Posterior vena cava (tissue), 2 donors: Measurements from ENCODE around the gene USP35. TPM values are rescaled to one million over a fixed set of nuclear protein-coding genes. Genes with fewer than 3 reads are reported as not detected.
"Not testable (repeated sequence)": the region's sequence is repeated elsewhere in the genome, so short reads cannot be mapped to it uniquely, and the experiment has no call there.

Source experiments
- DNase-seq: peaks from one replicate; pipeline ENCODE4 v3.0.0-alpha.2; 2020; ENCODE audit warnings: low spot score
- intact Hi-C, 2 donors: fragments of 100-400 bp; cut with DNase I; formaldehyde crosslinking; loops; one replicate each; pipeline versions ENCODE4 v1.14.1 to v1.14.2; 2022 to 2023
- total RNA-seq, 2 donors: library from RNA; stranded (reverse); fragmentation: NEBNext Ultra II Directional; extraction: Animal tissue kit (Norgen Biotek cat#: 25700); gene quantifications; one replicate each; pipeline ENCODE4 v1.2.1, GENCODE V29; 2021
- donor health status: DM: yes; HTN: yes; CAD: no.
- donor health status: DM: yes; HTN: yes; CAD: no.

USP35 gene
- total RNA-seq, 2 donors from 2014 or later = 12.8 to 14.1 TPM

DNA sequence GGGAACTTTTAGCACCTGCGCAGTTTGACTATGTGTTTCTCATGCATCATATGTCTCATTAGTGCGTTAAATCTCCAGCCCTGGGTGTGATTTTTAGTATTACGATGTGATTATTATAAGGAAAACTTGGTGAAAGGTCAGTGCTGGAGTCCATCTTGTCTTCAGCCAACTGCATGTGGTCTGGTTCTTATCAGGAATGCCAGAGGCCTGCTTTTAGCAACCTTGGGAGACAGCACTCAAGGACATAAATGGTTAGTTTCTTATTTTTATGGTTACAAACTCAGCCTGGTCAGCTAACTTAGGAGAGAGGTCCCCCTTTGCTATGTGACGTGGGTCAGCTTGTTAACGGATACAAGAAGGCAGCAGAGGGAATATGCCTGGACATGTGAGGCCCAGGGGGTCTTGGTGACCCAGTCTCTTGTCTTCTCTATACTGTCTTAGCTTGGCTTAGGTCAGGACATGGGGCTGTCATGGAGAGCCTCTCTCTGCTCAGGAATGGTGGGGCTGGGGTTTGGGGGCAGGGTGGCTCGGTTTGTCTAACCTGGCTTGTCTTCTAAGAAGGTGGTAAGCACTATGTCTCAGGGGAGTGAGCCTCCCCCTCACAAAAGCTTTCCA, 21.8 kb upstream of the USP35 start:
- intact Hi-C loops = no loop called here
- peak; percentile 25 for DNase-seq

DNA sequence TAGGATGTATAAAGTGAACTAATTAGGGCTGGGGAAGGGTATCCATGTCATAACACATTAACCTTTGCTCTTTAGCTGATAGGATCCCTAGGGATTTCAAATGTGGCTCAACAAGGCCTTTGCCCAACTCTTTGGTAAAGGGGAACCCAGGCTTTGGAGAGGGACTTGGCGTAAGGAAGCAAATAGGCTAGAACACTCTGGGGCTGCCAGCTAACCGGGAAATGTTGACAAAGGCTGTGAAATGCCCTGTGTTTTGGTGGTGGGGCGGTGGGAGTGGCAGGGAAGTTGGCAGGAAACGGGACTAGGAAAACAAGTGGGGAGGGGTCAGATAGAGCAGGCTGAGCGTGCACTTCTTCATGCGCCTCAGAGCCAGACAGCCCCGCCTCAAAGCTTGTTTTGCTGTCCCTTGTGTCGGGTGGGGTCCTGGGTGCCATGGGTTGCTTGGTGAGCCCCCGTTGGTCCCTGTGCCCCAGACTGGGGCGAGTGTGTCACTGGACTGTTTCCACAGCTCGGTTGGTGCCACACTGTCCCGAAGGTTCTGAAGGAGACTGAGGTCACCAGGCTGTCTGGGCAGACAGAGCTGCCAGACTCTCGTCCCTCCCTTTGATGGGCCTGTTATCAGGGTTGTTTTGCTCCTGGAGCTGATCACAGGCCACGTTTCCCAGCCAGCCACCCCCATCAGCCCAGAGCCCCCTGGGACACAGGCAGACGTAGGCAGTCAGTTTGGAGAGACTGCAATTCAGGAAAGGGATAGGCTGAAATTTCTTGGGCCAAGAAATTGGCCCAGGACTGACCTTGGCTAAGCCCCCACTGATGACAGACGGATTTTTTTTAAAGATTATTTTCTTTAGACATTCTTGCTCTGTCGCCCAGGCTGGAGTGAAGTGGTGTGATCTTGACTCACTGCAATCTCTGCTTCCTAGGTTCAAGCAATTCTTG, 19.9 kb upstream of the USP35 start:
- intact Hi-C loops = no loop called here
- DNase-seq = peak; percentile 97

DNA sequence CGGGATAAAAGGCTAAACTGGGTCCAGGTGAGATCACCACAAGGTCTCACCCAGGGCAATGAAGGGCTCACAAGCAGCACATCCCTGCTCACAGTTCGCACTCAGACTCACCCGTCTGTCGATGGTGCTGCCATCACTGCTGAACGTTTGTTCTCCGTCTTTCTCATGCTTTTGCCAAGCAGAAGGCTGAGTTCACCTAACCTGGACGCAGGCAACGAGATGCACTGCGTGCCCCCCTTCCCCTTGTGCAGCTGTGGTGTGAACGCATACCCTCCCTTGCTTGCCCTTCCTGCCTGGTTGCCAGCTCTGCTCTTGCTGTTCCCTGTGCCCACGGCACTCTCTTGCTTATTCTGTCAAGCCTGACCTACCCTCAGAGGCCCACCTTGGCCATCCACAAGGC, 18.3 kb upstream of the USP35 start:
- peak; percentile 53 for DNase-seq
- intact Hi-C loops = no loop called here

DNA sequence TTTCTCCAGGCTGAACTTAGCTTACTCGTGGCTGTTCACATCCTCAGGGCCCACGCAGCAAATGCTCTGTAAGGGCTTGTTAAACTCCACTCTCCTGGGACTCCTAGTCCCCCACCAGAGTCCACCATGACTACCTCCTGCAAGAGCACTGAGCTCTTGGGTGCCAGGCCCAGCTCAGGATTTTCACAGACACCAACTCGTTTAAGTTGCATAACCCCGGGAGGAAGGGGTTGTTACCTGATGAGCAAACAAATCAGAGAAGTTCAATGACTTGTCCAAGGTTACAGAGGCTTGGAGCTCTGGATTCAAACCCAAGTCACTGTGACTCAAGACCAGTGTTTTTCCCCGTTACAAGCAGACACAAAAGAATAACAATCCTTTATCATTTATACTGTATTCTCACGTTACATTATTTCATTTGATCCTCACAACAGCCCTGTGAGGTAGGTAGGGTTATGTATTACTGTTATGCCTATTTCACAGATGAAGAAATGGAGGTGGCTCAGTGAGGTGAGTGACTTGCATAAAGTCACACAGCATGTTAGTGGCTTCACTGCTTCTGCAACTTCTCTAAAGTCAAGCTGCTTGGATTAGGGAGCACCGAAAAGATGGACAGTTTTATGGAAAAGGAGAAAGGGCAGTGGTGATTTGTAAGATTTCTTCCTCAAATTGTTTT, 17.7 kb upstream of the USP35 start:
- peak; percentile 50 for DNase-seq
- intact Hi-C loops = no loop called here

DNA sequence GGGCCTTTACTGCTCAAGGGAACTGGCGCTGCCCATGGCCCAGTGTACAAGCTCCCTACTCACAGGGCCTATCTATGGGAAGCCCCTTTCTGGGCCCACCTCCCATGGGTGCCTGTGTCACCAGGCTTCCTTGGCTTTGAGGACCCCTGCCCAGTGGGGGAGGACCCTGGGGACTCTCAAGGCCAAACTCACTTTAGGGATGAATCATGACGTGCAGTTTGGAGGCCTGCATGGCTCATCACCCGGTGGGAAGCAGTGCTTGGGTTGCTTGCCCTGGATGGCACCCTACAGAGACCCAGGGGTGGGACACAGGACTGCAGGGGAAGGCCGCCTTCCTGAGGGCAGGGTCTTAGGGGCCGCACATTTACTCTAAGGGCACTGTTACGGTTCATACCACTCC, 16.8 kb upstream of the USP35 start:
- intact Hi-C loops = no loop called here
- DNase-seq = peak; percentile 37

DNA sequence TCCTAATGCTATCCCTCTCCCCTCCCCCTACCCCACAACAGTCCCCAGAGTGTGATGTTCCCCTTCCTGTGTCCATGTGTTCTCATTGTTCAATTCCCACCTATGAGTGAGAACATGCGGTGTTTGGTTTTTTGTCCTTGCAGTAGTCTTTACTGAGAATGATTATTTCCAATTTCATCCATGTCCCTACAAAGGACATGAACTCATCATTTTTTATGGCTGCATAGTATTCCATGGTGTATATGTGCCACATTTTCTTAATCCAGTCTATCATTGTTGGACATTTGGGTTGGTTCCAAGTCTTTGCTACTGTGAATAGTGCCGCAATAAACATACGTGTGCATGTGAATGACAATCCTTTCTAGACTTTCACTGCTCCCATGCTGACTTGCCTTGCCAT, 12.9 kb upstream of the USP35 start:
- DNase-seq = not testable (repeated sequence)
- intact Hi-C loops = loop anchor here in 1 of 2 donors (5.0 kb wide), 1 partner anchor 1899 kb away; no protein-coding TSS in a partner anchor

DNA sequence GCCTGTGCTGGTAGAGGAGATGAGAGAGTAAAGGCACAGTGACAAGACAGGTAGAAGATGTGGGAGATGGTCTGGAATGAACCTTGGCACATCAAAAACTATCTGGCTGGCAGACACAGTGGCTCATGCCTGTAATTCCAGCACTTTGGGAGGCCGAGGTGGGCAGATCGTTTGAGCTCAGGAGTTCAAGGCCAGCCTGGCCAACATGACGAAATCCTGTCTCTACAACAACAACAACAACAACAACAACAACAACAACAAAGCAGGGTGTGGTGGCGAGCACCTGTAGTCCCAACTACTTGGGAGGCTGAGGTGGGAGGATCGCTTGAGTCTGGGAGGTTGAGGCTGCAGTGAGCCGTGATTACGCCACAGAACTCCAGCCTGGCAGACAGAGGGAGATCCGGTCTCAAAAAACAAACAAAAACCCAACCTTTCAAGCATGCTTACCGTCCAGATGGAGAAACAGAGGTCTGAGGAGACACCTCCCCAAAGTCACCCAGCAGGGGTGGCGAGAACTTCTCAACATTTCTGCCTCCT, 12.0 kb upstream of the USP35 start:
- peak; percentile 30 for DNase-seq
- intact Hi-C loops = loop anchor here in 1 of 2 donors (5.0 kb wide), 1 partner anchor 1899 kb away; no protein-coding TSS in a partner anchor

DNA sequence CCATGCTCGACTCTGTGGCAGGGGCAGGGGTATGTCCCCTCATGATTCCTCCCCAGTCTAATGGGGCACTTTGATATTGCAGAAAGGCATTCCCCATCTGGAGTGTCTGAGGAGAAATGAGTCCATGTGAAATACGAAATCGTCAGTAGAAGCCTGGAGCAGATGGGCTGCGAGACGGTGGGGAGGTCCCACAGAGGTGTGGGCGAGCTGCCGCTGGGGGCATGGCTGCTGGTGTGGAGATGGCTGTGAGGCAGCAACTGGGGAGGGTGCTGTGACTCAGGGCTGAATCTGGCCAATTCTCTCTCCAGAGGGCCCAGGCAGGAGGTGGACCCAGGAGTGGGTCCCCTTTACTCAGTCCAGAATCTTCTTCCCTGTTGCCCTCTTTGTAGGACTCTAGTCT, 11.5 kb upstream of the USP35 start:
- DNase-seq = no peak
- intact Hi-C loops = loop anchor here in 1 of 2 donors (5.0 kb wide), 1 partner anchor 1900 kb away; no protein-coding TSS in a partner anchor

DNA sequence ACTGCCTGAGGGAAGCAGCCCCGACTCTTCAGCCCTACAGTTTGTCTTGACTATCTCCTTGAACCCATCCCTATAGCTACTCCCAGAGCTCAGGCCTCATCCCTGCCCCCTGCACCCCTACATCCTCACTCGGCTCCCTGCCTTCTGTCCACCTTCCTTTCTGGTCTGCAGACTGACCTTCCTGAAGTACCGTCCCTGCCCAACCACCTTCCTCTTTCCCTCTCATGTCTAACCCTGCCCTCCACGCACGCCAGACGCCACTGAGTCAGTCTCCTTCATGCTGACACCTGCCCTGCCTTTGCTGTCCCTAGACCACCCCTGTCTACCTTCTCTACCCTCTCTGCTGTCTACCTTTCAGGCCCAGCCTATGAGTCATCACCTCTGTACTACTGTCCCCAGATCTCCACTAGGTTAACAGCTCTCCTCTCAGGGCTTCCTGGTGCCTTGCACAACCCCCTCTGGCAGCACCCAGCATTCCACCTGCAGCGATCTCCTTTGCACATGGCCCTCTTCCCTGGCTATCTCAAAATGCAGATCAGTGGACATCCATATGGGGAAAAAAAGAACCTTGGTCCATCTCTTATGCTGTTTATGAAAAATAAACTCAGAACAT, 9.2 kb upstream of the USP35 start:
- intact Hi-C loops = loop anchor here in 1 of 2 donors (5.0 kb wide), 1 partner anchor 1902 kb away; no protein-coding TSS in a partner anchor
- DNase-seq = no peak

DNA sequence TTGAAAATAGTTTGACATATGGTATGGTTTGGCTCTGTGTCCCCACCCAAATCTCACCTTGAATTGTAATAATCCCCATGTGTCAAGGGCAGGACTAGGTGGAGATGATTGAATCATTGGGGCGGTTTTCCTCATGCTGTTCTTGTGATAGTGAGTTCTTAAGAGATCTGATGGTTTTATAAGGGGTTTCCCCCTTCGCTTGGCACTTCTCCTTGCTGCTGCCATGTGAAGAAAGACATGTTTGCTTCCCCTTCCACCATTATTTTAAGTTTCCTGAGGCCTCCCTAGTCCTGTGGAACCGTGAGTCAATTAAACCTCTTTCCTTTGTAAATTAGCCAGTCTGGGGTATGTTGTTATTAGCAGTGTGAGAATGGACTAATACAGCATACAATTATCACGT, 8.0 kb upstream of the USP35 start:
- intact Hi-C loops = no loop called here
- DNase-seq = no peak

DNA sequence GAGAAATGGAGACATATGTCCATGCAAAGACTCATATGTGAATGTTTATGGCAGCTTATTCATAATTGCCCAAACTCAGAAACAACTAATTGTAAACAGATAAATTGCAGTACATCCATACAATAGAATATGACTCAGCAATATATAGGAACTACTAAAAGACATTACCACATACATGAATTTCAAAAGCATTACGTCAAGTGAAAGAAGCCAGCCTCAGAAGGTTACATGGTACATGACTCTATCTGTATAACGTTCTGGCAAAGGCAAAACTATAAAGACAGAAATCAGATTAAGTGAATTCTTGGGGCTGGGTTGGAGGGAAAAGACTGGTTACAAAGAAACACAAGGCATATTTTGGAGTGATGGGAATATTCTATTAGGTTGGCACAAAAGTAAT, 7.5 kb upstream of the USP35 start:
- intact Hi-C loops = no loop called here
- no peak for DNase-seq

DNA sequence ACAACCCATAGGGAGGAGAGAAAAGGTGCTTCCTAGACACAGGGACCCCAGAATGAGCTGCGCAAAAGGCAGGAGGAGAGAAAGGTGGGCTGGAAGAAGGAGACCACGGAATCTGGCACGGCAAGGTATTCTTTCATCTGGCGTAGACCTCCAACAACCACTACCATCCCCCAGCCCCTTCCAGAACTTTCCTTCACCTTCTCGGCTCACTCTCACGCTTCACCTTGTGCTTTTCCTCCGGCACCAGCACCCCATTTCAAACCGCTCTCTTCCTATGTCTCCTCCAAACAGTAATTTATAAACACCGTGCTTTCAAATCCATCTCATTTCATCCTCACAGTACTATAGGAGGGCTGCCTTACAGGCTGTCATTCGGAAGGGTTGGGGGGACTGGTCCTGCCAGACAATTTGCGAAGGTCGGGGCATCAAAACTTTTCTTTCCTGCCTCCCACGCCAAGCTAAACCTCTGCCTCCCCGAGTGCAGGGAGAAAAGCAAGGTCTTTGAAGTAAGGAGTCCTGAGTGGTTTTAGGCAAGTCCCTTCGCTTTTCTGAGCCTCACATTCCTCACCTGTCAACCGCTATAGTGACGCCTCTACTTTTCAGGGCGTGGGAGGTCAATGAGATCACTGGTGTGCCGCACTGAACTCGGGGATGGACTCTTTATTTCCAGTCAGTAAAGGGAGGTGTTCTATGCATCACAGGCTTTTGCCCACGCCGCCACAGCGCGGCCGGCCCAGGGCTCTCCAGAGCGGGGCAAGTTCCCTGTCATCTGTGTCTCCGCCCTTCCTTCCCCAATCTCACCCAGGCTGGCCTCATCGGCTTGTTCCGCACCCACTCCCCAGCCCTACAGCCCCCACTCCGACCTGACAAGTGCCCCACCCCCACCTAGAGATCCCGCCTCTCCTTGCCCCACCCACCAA, 1.1 kb upstream of the USP35 start:
- intact Hi-C loops = no loop called here
- DNase-seq = peak; percentile 94

DNA sequence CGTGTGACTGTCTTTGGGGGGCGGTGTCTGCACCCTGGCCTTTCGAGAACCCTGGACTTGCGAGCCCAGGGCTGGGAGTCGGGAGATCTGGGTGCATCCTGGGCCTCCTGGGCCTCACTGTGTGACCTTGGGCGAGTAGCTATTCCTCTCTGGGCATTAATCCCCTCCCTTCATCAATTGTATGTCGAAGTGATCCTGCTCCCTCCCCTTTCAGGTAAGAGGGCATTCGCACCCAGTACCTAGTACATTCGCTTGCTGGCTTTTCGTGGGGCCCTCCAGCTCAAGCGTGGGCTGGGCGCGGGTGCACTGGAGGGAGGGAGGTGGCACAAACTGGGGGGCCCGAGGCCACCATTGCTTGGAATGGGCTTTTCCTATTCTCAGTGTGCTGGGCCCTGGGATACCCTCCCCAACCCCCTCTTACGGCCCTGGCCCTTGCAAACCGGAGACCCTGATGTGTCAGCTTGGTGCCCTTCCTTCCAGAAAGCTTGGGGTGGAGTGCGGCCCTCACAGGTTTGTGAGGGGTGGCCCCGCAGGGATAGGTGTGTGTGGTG, 530 bp downstream of the USP35 start:
- peak; percentile 78 for DNase-seq
- intact Hi-C loops = no loop called here

DNA sequence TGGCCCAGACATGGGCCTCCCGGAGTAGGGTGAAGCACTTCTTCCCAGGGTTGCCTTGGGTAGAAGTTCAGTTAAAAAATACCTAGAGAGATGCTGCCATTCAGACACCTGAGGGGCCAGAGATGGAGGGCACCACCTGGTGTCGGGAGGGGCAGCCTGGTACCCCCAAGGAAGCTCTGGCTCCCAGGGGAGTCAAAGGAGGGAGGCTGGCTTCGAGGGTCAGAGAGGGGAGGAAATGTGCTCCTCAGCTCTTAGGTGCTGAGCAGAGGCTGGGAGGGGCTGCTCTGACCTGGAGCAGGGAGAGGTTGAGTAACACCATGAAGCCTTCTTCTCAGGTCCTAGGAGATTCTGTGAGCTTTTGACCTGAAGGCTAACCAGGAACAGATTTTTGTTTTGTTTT, 1.1 kb downstream of the USP35 start:
- DNase-seq = peak; percentile 52
- intact Hi-C loops = no loop called here

DNA sequence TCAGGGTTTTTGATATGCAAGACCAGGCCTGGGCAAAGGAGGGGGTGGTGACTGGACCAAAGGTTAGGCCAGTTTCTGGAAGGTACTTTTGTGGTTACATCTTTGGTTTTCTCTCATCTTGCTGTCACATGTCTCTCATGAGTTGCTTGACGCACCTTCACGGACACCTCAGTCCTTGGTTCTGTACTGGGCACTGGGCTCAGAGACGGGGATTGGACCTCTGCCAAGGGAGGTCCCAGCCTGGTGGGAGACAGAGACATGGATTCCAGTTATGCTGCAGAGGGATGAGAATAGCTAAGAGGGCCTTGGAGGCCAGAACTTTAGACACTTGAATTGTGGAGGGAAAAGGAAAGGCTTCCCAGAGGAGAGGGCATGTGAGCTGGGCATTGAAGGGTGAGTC, 1.7 kb downstream of the USP35 start:
- peak; percentile 46 for DNase-seq
- intact Hi-C loops = no loop called here

DNA sequence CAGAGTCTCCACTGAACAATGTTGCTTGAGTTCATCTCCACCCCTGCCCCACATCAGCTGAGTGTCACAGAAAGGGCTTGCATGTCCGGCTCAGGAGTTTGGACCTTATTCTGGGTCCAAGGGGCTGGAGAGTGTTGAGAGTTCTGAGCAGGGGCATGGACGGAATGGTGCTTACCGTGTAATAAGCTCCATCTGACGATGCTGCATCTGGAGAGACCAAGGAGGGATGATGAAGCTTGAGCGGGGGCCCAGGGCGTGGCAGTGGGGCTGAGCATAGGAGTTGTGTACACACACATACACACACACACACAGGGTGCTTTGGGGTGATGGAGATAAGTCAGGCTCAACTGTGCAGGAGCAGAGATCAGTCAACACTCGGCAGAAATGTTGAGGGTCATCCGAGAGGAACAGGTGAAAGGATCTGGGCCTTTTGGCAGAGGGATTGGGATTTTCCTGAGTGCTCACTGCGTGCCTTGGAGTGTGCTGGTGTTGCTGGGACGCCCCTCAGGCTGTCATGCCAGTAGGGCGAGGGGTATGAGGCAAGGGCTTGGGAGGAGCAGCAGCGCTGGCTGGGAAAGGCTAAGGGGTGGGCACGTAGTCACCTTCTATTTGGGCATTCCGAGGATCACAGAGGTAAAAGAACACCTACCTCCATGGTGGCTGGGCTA, 2.3 kb downstream of the USP35 start:
- intact Hi-C loops = no loop called here
- DNase-seq = peak; percentile 60

DNA sequence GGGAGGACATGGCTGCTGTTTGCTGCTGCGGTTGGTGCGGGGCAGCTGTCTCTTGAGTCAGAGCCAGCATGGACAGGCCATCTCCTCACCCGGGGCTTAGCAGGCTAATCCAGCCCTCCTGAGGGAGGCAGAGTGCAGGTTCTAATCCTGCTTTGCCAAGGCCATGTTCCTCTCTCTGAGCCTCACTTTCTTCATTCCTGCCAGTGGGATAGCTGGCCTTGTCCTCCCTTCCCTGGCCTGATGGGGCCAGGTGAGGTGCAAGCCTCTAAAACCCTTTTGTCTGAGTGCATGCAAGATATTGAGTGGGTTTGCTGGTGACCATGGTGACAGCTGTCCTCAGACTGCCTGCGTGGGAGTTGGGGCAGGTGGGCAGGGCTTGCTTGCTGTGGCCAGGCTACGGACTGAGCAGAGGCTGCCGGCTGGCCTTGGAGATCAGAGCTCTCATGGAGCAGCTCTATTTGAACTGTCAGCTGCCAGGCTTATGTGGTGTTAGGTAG, 3.6 kb downstream of the USP35 start:
- intact Hi-C loops = no loop called here
- DNase-seq = no peak
